ENCODE results near the gene SRPK2. TPM values are rescaled to one million over a fixed set of nuclear protein-coding genes. Genes with fewer than 3 reads are reported as not detected.
"Not testable (repeated sequence)": the region's sequence is repeated elsewhere in the genome, so short reads cannot be mapped to it uniquely, and the experiment has no call there.

Gene SRPK2
- total RNA-seq, 1 experiment from 2014 or later, result 58.2 TPM

DNA sequence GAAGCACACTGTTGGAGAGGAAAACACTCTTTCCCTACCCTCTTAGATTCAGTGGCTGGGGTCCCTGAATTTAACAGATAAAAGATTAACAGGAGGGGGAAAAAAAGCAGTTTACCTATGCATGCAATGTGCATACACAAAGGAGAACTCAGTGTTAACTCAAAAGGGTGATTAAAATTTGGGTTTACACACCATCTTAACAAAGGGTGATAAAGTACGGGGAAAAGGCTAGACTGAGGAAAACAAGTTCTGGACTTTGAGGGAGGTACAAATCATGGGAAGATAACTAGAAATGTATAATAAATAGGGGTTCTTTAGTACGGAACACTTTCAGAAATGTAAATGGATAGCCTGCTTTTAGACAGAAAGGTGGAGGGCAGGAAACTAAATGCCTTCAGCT lies 83.1 kb downstream of the SRPK2 start:
- Histone ChIP-seq H3K36me3 (ENCODE audit: control insufficient read depth, insufficient read depth, low read length) (no peaks in the 10 kb centered on the region), H3K4me1 (ENCODE audit: control insufficient read depth, insufficient read depth, low read length) (peaks cover 52% of the 10 kb centered on the region), H3K9me3 (ENCODE audit: control insufficient read depth, insufficient read depth, low read depth, low read length) (no peaks in the 10 kb centered on the region; the same call in 1 of the 2 replicates), H3K27me3 (ENCODE audit: control insufficient read depth, insufficient read depth, low read length) (no peaks in the 10 kb centered on the region), H3K4me3 (ENCODE audit: low read depth in 2 of 2, low read length in 2 of 2) (no peak overlapping the region), H3K27ac (ENCODE audit: low read length) (peak overlapping the region; percentile 68)
- in situ Hi-C loops (cut with HindIII; ENCODE audit: low pct_unique_long_range_greater_than_20kb, low sequenced_read_pairs), result no loop called here
- no TSS peak for BruUV-seq (replicated peaks)
- TF ChIP-seq, protein P1, sequence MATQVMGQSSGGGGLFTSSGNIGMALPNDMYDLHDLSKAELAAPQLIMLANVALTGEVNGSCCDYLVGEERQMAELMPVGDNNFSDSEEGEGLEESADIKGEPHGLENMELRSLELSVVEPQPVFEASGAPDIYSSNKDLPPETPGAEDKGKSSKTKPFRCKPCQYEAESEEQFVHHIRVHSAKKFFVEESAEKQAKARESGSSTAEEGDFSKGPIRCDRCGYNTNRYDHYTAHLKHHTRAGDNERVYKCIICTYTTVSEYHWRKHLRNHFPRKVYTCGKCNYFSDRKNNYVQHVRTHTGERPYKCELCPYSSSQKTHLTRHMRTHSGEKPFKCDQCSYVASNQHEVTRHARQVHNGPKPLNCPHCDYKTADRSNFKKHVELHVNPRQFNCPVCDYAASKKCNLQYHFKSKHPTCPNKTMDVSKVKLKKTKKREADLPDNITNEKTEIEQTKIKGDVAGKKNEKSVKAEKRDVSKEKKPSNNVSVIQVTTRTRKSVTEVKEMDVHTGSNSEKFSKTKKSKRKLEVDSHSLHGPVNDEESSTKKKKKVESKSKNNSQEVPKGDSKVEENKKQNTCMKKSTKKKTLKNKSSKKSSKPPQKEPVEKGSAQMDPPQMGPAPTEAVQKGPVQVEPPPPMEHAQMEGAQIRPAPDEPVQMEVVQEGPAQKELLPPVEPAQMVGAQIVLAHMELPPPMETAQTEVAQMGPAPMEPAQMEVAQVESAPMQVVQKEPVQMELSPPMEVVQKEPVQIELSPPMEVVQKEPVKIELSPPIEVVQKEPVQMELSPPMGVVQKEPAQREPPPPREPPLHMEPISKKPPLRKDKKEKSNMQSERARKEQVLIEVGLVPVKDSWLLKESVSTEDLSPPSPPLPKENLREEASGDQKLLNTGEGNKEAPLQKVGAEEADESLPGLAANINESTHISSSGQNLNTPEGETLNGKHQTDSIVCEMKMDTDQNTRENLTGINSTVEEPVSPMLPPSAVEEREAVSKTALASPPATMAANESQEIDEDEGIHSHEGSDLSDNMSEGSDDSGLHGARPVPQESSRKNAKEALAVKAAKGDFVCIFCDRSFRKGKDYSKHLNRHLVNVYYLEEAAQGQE (IDR thresholded peaks at IDR 0.05; ENCODE audit: insufficient read depth in 1 of 2, low read depth in 2 of 2, low read length in 1 of 2), result no peak
- TF ChIP-seq, protein P2, sequence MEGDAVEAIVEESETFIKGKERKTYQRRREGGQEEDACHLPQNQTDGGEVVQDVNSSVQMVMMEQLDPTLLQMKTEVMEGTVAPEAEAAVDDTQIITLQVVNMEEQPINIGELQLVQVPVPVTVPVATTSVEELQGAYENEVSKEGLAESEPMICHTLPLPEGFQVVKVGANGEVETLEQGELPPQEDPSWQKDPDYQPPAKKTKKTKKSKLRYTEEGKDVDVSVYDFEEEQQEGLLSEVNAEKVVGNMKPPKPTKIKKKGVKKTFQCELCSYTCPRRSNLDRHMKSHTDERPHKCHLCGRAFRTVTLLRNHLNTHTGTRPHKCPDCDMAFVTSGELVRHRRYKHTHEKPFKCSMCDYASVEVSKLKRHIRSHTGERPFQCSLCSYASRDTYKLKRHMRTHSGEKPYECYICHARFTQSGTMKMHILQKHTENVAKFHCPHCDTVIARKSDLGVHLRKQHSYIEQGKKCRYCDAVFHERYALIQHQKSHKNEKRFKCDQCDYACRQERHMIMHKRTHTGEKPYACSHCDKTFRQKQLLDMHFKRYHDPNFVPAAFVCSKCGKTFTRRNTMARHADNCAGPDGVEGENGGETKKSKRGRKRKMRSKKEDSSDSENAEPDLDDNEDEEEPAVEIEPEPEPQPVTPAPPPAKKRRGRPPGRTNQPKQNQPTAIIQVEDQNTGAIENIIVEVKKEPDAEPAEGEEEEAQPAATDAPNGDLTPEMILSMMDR (IDR thresholded peaks at IDR 0.05), result no peak
- TF ChIP-seq TCF7L2 (IDR thresholded peaks at IDR 0.05; ENCODE audit: low read depth, low read length), result no peak
- TF ChIP-seq POLR2AphosphoS5 (IDR thresholded peaks at IDR 0.05; ENCODE audit: low read depth, low read length), result no peak
- no peak for TF ChIP-seq SIN3A (IDR thresholded peaks at IDR 0.05; ENCODE audit: borderline replicate concordance, insufficient read depth, low read depth, low read length)
- ATAC-seq (no peak), DNase-seq (ENCODE audit: low read depth, low spot score) (no peak)
- ChIA-PET POLR2A (no interaction called here), CTCF (no interaction called here)
- intact Hi-C loops (cut with micrococcal nuclease; ENCODE audit: unreplicated experiment), result no loop called here

DNA sequence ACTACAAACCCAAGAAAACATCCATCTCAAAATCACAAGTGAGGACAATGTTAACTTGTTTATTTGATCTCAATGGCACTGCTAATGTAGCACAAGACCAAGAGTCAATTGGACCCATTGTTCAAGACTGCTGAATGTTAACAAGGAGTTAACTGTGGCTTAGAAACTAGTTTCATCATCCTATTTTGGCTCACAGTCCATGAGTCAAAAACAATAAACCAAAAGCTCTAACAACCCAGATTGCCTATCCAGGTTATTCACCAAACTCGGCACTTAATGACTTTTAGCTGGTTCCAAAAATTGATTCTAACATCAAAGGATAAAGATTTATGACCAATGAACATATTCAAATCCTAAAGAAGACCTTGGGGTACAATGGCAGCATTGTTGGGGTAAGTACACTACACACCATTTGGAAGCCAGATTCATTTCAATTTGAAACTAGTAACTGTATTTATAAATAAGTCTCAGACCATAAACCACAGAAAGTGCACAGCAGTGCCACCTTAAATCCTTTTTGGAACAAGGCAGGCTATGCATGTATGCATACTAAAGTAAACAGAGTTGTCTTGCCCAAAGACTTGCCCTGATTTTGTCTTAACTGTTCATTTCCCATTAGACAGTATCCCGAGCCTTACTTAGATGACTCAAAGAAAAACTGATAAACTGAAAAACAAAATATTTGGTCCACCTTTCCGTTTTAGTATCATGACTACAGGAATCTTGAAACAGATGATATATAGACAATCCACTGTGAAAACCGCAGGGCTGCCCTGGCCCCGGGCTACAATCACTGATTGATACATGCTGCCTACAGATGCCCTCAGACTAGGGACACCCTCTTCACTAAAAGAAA lies 84.5 kb downstream of the SRPK2 start:
- in situ Hi-C loops (cut with HindIII; ENCODE audit: low pct_unique_long_range_greater_than_20kb, low sequenced_read_pairs), result no loop called here
- BruUV-seq (replicated peaks), result no TSS peak
- TF ChIP-seq, protein P2 (IDR thresholded peaks at IDR 0.05), result no peak; the same call in 1 of the 2 replicates
- peak; percentile 97 for TF ChIP-seq TCF7L2 (IDR thresholded peaks at IDR 0.05; ENCODE audit: low read depth, low read length)
- Histone ChIP-seq H3K9me3 (ENCODE audit: control insufficient read depth, insufficient read depth, low read depth, low read length) (no peaks in the 10 kb centered on the region; the same call in 1 of the 2 replicates), H3K36me3 (ENCODE audit: control insufficient read depth, insufficient read depth, low read length) (no peaks in the 10 kb centered on the region), H3K27me3 (ENCODE audit: control insufficient read depth, insufficient read depth, low read length) (no peaks in the 10 kb centered on the region), H3K4me3 (ENCODE audit: low read depth in 2 of 2, low read length in 2 of 2) (peak overlapping the region in 1 of 2 experiments; percentile 5; a peak in 1 of 4 replicates), H3K27ac (ENCODE audit: low read length) (peak overlapping the region; percentile 86), H3K4me1 (ENCODE audit: control insufficient read depth, insufficient read depth, low read length) (peaks cover 41% of the 10 kb centered on the region)
- DNase-seq (ENCODE audit: low read depth, low spot score) (peak; percentile 30), ATAC-seq (peak; percentile 85)
- ChIA-PET CTCF (no interaction called here), POLR2A (no interaction called here)
- intact Hi-C loops (cut with micrococcal nuclease; ENCODE audit: unreplicated experiment), result no loop called here

DNA sequence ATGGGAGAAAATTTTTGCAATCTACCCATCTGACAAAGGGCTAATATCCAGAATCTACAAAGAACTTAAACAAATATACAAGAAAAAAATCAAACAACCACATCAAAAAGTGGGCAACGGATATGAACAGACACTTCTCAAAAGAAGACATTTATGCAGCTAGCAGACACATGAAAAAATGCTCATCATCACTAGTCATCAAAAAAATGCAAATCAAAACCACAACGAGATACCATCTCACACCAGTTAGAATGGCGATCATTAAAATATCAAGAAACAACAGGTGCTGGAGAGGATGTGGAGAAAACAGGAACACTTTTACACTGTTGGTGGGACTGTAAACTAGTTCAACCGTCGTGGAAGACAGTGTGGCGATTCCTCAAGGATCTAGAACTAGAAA lies 88.1 kb downstream of the SRPK2 start:
- in situ Hi-C loops (cut with HindIII; ENCODE audit: low pct_unique_long_range_greater_than_20kb, low sequenced_read_pairs); DNase-seq (ENCODE audit: low read depth, low spot score); H3K36me3 ChIP-seq (ENCODE audit: control insufficient read depth, insufficient read depth, low read length); intact Hi-C loops (cut with micrococcal nuclease; ENCODE audit: unreplicated experiment); BruUV-seq (replicated peaks); H3K27ac ChIP-seq (ENCODE audit: low read length); POLR2A ChIA-PET; H3K27me3 ChIP-seq (ENCODE audit: control insufficient read depth, insufficient read depth, low read length); CTCF ChIA-PET; H3K4me3 ChIP-seq (ENCODE audit: low read depth in 2 of 2, low read length in 2 of 2); H3K9me3 ChIP-seq (ENCODE audit: control insufficient read depth, insufficient read depth, low read depth, low read length); ATAC-seq: not testable (repeated sequence)
- H3K4me1 ChIP-seq (ENCODE audit: control insufficient read depth, insufficient read depth, low read length), result peaks cover 35% of the 10 kb centered on the region
